GM18907 (cell line): ENCODE measurements around the gene RINL.
"Not testable (repeated sequence)": the region's sequence is repeated elsewhere in the genome, so short reads cannot be mapped to it uniquely, and the experiment has no call there.

Source experiments
- ATAC-seq: cut with Tn5 transposase; IDR thresholded peaks from one replicate; pipeline ENCODE4 v1.9.1; 2021; ENCODE audit warnings: mild to moderate bottlenecking, moderate library complexity; ENCODE audit not compliant: unreplicated experiment

RINL gene

DNA sequence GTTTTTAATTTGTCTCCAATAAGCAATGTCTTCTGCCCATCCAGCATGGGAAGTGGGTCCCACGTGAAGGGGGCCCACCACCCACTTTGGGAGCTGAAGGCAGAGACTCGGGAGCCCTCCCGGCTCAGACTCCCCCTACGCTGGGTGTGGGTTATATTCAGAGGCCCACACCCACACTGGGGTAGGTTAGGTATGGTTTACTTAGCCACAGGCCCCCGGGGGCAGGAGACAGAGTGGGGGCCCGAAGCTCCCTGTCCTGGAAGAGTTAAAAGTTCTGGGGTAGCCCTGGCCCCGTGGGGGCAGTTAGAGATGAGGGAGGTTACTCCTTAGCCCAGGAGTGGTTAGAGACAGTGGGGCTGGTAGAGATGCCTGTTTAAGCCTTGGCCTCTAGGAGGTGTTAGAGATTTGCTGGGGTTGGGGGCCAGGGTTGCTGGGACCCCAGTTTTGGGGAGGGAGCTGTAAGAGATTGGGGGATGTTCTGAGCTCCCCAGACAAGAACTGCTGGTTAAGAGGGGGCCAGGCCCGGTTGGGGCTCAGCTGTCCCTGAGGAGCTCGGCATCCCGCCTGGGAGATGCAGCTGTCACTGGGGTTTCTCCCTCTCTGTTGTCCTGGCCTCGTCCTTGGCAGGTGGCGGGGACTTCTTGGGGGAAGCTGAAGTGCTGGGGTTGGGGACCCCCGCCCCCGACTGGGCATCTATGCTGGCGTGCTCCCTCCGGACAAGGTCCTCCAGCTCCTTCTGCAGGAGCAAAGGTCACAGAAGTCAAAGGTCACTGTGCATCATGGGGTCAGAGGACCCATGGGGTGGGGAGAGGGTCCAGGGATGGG lies 712 bp upstream of the RINL start:
- no peak for ATAC-seq

DNA sequence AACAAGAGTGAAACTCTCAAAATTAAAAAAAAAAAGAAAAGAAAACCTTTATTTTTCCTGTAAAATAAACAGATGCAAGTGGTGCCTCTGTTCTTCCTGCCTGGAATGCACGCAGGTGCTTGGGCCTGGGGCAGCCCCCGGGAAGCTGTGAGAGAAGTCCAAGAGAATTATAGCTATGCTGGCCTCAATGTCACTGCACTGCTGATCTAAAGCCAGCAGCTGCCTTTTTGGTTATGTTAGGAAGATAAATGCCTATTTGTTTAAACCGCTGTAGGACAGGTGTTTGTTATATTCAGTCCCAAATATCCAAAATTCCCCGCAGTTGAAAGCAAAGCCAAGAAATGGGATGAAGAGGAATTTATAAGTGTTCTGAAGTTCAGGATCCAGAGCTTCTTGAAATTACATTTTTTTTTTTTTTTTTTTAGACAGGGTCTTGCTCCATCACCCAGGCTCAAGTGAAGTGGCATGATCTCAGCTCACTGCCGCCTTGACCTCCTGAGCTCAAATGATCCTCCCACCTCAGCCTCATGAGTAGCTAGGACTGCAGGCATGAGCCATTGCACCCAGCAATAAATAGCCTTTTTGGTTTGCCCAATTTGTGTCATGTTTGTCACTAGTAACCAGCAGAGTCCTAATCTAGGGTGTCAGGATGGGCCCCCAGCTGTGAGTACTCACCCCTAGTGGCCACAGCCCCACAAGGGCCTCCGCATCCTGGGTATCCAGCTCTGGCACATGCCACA lies 2.2 kb downstream of the RINL start:
- ATAC-seq, result no peak

DNA sequence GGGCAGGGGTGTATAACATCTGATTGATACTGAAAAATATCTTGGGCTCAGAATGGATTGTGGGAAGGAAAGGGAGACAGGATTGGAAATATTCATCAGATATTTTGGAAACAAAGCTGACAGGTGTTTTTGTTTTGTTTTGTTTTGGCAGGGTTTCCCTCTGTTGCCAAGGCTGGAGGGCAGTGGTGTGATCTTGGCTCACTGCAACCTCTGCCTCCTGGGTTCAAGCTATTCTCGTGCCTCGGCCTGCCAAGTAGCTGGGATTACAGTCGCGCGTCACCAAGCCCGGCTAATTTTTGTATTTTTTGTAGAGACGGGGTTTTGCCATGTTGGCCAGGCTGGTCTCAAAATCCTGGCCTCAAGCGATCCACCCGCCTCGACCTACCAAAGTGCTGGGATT lies 4.7 kb downstream of the RINL start:
- ATAC-seq, result not testable (repeated sequence)

DNA sequence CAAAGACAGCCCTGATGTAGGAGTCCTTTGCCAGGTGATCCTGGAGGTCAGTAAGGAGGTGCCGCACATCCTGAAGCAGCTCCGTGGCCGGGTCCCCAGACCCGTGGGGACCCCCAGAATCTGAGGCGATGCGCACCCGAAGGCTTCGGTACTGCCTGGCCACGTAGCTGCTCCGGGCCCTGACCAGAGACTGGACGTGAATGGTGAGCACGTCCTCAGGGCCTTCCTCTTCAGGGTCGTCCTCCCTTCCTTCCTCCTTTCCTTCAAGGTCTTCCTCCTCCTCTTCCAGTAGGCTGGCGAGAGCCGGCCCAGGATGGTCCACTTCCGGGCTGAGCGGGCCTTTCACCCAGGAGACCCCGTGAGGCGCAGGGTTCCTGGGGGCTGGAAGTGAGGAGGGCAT lies 7.5 kb downstream of the RINL start:
- no peak for ATAC-seq

DNA sequence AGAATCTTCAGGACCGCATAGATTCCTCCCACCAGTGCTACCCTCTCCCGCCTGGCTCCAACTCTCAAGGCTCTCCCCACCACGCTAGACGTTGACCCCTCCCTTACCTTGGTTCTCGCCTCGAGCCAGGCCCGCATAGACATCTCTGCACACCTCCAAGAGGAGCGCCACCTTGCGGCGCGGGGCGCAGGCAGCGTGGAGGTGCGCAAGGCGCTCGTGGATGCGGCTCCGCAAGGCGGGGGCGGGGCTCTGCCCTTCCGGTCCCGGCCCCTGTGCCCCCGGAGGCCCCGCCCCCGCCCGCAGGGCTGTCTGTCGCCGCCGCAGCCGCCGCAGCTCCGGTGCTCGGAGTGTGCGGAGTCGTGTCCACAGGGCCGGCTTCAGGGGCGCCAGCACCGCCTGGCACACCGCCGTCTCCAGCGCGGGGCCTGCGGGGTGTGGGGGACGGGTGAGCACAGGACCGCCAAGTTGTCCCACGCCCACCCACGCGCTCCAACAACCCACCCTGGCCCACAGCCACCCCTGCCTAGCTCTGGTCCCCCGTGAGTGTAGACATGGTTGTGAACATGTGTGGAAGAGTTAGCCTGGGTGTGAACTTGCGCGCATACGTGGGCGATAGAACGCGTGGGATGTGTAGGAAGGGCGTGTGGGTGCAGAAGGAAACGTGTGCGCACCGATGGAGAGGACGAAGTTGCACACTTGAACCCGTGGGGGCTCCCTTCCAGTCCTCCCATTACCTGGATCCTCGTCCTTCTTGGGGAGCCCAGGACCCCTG lies 8.1 kb downstream of the RINL start:
- peak; percentile 54 for ATAC-seq

DNA sequence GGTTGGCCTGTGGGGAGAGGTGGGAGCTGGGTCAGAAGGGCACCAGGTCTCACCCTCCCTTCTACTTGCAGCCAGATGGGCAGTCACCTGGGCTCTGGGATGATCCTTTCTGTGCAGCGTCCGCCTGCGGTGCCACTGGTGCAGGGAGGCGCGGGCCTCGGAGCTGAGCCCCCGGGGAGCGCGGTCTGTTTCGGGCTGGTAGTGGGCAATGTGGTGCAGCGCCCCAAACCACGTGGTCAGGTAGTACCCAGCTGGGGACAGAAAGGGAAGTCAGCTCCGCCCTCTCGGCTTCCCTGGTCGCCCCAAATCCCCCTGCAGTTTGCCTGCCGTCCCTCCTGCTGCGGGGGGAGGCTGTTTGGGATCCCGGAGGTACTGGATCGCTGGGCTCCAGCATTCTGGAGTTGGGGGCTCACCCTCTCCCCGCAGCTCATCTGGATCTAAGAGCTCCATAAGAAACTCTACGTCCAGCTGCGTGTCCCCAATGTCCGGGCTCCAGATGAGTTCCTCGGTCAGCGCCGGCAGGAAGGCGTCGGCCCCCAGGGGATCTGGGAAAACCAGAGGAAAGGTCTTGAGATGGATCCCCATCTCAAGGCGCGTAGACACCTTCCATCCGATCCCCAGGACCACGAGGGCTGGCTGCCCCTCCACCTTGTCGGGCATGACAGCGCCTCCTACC lies 8.8 kb downstream of the RINL start:
- ATAC-seq, result no peak

DNA sequence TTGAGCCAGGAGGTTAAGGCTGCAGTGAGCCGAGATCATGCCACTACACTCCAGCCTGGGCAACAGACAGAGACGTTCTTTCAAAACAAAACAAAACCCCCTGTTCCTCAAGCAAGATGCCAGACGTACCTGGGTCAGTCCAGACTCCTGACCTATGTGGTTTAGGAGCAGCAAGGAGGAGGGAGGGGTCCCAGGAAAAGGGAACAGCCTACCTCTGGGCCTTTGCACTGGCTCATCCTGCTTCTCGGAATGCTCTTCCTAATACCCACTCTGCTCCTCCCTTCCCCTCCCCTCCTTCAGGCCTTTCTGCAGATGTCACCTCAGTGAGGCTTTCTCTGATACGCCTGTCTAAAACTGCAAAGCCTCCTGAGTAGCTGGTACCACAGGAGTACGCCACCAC lies 9.5 kb downstream of the RINL start:
- no peak for ATAC-seq

DNA sequence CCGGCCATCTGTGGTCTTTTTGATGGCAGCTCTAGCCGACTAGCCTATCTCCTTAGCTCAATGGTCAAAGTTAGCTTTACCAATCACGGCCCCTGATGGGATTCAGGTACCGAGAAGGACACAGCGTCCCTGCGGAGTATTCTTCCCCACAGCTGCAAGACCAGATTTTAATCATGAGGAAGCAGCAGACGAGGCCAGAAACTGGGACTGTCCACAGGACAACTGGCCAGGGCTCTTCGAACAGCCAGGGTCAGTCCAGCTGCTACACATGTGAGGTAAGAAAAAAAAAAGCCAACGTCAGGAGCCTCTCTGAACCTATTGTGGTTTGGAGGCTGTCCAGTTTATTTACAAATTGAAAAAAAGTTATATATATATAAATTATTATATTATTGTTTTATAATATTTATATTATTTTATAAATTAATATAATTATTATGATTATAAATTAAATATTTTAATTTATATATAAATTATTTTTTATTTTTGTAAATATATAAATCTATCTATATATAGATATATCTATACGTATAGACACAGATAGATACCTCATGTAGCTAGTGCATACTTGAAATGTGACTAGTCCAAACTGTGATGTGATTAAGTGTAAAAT lies 10.8 kb downstream of the RINL start:
- no peak for ATAC-seq

DNA sequence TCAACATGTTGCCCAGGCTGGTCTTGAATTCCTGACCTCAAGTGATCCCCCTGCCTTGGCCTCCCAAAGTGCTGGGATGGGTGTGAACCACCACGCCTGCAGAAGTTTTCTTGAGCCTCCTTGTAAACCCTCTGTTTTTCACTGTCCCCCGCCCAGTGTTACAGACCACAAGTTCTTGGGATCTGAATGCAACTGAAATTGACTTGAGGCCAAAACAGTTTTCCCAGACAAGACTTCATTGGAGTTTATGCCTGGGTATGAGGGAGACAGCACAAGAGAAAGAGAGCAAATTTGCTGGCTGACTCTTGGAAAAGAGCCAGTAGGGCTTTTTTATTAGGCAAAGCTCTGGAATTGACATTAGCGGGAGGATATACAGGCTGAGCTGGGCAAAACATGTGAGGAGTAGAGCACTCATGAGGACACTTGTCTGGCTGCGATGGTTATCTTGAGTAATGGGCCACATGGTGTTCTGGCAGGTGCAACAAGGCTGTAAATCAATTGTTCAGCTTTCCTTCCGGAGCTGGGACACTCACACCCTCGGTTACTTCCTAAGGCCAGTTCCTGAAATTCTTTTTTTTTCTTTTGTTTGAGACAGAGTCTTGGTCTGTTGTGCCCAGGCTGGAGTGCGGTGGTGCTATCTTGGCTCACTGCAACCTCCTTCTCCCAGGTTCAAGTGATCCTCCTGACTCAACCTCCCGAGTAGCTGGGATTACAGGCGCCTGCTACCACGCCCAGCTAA lies 15.6 kb downstream of the RINL start:
- ATAC-seq, result no peak

DNA sequence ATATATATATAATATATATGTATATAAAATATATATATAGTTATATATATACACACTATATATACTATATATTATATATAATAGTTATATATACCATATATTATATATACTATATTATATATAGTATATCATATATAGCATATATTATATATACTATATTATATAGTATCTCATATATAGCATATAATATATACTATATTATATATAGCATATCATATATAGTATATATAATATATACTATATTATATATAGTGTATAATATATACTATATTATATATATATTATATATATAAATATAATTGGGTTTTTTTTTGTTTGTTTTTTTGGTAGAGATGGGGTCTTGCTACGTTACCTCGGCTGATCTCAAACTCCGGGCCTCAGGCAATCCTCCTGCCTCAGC lies 16.7 kb downstream of the RINL start:
- no peak for ATAC-seq

DNA sequence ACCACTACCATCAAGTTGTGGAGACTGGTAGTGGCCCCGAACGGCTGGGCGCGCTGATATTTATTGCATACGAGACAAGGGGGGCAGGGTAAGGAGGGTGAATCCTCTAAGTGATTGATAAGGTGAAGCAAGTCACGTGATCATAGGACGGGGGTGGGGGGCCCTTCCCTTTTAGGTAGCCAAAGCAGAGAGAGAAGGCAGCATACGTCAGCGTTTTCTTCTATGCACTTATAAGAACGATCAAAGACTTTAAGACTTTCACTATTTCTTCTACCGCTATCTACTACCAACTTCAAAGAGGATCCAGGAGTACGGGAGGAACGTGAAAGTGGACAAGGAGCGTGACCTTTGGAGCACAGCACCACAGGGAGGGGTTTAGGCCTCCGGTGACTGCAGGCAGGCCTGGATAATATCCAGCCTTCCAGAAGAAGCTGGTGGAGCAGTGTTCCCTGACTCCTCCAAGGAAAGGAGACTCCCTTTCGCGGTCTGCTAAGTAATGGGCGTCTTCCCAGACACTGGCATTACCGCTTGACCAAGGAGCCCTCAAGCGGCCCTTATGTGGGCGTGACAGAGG lies 18.4 kb downstream of the RINL start:
- ATAC-seq, result not testable (repeated sequence)

DNA sequence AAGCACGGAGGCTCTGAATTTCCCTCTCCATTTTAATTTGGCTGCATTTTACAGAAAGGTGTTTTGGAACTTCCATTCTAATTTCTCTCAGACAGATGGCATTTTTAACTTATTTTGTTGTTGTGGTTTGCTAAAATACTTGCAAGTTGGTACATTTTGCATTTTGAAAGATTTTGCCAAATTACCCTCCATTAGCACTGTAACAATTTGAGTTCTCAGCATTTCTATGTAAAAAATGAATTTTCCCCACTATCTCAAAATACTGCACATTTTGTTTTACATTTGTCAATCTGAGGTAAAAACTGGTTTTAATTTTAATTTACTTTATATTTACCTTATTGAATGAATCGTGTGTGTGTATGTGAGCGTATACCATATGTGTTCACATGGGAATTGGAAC lies 21.3 kb downstream of the RINL start:
- no peak for ATAC-seq

DNA sequence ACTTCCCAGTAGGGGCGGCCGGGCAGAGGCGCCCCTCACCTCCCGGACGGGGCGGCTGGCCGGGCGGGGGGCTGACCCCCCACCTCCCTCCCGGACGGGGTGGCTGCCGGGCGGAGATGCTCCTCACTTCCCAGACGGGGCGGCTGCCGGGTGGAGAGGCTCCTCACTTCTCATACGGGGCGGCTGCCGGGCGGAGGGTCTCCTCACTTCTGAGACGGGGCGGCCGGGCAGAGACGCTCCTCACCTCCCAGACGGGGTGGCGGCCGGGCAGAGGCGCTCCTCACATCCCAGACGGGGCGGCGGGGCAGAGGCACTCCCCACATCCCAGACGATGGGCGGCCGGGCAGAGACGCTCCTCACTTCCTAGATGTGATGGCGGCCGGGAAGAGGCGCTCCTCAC lies 22.3 kb downstream of the RINL start:
- ATAC-seq, result not testable (repeated sequence)

DNA sequence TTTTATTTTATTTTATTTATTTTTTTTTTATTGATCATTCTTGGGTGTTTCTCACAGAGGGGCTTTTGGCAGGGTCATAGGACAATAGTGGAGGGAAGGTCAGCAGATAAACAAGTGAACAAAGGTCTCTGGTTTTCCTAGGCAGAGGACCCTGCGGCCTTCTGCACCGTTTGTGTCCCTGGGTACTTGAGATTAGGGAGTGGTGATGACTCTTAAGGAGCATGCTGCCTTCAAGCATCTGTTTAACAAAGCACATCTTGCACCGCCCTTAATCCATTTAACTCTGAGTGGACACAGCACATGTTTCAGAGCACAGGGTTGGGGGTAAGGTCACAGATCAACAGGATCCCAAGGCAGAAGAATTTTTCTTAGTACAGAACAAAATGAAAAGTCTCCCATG lies 23.1 kb downstream of the RINL start:
- ATAC-seq, result not testable (repeated sequence)

DNA sequence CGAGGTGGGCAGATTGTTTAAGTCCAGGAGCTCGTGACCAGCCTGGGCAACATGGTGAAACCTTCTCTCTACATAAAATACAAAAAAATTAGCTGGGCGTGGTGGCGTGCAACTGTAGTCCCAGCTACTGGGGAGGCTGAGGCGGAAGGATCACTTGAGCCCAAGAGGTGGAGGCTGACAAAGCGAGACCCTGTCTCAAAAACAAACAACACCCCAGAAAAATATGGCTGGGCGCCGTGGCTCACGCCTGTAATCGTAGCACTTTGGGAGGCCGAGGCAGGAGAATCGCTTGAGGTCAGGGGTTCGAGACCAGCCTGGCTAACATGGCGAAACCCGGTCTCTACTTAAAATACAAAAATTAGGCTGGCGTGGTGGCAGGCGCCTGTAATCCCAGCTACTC lies 24.9 kb downstream of the RINL start:
- no peak for ATAC-seq

DNA sequence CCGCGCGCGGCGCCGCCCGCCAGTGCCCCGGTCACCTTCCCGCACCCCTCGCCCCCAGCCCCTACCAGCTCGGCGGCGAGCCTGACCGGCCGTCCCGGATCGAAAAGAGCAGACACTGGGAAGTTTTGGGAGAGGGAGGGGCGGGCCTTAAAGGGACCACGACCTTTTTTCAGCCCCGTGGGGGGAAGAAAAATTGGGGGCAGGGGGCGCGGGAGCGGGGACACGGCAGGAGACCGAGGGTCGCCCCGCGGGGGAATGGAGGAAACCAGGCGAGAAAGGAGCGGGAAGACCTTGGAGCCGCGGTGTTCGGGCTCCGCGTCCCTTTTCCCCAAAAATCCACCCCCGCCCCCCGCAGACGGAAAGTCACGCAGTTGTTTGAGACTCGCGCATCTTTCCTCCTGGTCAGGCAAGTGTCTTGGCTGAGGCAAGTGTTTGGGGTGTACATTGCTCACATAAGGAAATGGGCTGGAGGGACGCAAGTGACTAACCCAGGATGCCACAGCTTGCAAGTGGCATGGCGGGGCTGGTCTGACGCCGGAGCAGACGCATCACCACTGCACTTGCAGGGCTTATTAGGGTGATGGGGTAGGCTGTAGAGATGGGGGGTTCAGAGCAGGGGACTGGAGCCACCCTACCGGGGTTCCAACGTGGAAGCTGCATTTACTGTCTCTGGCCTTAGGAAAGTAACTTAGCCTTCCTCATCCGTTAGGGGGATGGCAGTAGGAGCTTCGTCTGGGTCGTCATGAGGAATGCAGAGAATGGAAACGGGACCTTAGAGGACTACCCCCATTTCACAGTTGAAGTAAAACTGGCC lies 25.6 kb downstream of the RINL start:
- no peak for ATAC-seq

DNA sequence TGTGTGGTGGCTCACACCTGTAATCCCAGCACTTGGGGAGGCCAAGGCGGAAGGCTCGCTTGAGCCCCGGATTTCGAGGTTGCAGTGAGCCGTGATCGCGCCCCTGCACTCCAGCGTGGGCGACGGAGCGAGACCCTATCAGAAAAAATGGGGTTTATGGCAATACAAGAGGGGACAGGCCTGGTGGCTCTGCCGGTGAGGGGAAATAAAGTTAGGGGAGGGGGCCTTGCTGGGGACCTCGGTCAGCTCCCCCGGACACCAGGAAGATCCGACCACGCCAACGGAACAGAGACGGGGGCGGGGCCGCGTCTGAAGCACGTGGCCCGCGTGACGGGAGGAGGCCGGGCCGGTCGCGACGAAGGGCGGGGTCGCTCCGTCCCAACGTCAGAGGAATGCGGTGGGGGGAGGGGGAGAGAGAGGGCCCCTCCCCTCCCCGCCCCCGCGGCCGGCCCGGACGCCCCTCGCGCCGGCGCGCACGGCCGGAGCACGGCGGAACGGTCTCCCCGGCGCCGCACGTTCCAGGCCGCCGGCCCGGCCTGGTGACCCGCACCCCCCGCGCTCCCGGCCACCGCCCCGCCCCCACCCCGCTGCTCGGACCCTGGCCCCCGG lies 26.3 kb downstream of the RINL start:
- peak; percentile 27 for ATAC-seq

DNA sequence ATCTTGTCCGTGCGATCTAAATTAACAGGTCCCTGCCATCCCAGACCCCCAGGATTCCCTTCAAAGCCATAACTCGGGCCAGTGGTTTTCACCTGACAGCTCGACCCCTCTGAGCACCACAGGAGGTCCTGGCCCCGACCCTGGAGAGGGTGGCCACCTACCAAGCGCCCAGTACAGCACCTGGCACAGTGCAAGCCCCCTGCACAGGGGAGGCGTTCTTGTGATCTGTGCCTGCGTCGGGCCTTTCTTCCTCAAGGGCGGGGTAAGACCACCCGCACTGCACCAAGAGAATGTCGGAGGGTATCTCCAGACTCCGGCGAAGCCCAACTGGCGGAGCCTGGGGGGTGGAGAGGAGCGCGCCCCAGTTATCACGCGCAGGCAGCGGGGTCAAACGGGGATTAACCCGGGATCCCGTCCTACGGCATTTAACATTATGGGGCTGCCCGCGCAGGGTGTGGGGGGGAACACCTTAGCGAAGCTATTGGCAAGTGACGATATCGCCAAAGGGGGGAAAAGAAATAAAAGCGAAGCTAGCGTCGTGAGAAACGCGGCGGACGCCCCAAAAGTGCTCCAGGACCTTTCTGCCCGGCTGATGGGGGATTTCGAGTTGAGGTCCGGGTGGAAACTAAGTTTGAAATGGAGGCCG lies 27.0 kb downstream of the RINL start:
- ATAC-seq, result no peak
